HEK293 (cell line): Measurements from ENCODE around the gene C1orf226.

Experiments
- CTCF ChIA-PET: fragments of 350-600 bp; formaldehyde crosslinking; extraction: SDS; loops from one replicate; lab custom pipeline; 2021; ENCODE audit warnings: antibody characterized with exemption; lab: Yijun Ruan, JAX
- POLR2A ChIA-PET: fragments of 300-600 bp; formaldehyde crosslinking; extraction: SDS; loops from one replicate; lab custom pipeline; 2020; ENCODE audit warnings: antibody characterized with exemption, inconsistent platforms; lab: Yijun Ruan, JAX
- H3K27ac ChIP-seq: fragments of 200-500 bp; sonication (Bioruptor generic); 2 replicates; pipeline ENCODE4 v1.5.1; 2014; ENCODE audit warnings: low read depth, low read length, control low read depth, inconsistent platforms; ENCODE audit errors: extremely low read depth
- H3K36me3 ChIP-seq, 2 experiments: fragments of 200-500 bp in 1 of 2; sonication (Bioruptor generic) in 1 of 2; 1 replicate in 1 of 2; 2 replicates in 1 of 2; pipeline ENCODE4 v1.5.1; 2014 to 2017; ENCODE audit warnings: inconsistent platforms in 2 of 2, low read length in 2 of 2; ENCODE audit not compliant: control insufficient read depth in 2 of 2, insufficient read depth in 1 of 2
- H3K4me1 ChIP-seq: fragments of 200-500 bp; sonication (Bioruptor generic); 2 replicates; pipeline ENCODE4 v1.5.1; 2014; ENCODE audit warnings: mild to moderate bottlenecking, low read length, inconsistent platforms; ENCODE audit not compliant: control insufficient read depth, insufficient read depth
- H3K4me3 ChIP-seq: 2 replicates; pipeline ENCODE4 v1.5.1; 2011; ENCODE audit warnings: low read depth, mild to moderate bottlenecking, control low read depth, low read length, moderate library complexity
- H3K9me3 ChIP-seq: fragments of 200-500 bp; sonication (Bioruptor generic); 2 replicates; pipeline ENCODE4 v1.5.1; 2014; ENCODE audit warnings: low read depth, low read length, inconsistent platforms; ENCODE audit not compliant: control insufficient read depth, insufficient read depth
- BCL11B ChIP-seq: fragments of 450-650 bp; formaldehyde crosslinking; IDR thresholded peaks from 2 replicates; pipeline ENCODE4 v1.5.1; 2016; ENCODE audit warnings: low read depth, missing biosample characterization, missing genetic modification characterization
- EGR2 ChIP-seq: fragments of 450-650 bp; formaldehyde crosslinking; IDR thresholded peaks from 2 replicates; pipeline ENCODE4 v1.5.1; 2016; ENCODE audit warnings: low read depth, missing biosample characterization, missing genetic modification characterization
- GLIS1 ChIP-seq: fragments of 450-650 bp; formaldehyde crosslinking; IDR thresholded peaks from 2 replicates; pipeline ENCODE4 v1.5.1; 2016; ENCODE audit warnings: missing biosample characterization, missing genetic modification characterization
- KLF10 ChIP-seq: fragments of 450-650 bp; IDR thresholded peaks from 2 replicates; pipeline ENCODE4 v1.5.1; 2018; ENCODE audit warnings: missing biosample characterization, mild to moderate bottlenecking, missing genetic modification characterization
- KLF17 ChIP-seq: fragments of 450-650 bp; formaldehyde crosslinking; IDR thresholded peaks from 2 replicates; pipeline ENCODE4 v1.5.1; 2016; ENCODE audit warnings: missing biosample characterization, missing genetic modification characterization
- KLF8 ChIP-seq: fragments of 450-650 bp; formaldehyde crosslinking; IDR thresholded peaks from 2 replicates; pipeline ENCODE4 v1.5.1; 2016; ENCODE audit warnings: missing biosample characterization, missing genetic modification characterization
- RBAK ChIP-seq: fragments of 450-650 bp; formaldehyde crosslinking; IDR thresholded peaks from 2 replicates; pipeline ENCODE4 v1.5.1; 2016; ENCODE audit warnings: missing biosample characterization, missing genetic modification characterization
- SCRT1 ChIP-seq: fragments of 450-650 bp; formaldehyde crosslinking; IDR thresholded peaks from 2 replicates; pipeline ENCODE4 v1.5.1; 2016; ENCODE audit warnings: missing biosample characterization, missing genetic modification characterization, borderline replicate concordance
- TRIM28 ChIP-seq: IDR thresholded peaks from 2 replicates; pipeline ENCODE4 v1.6.1; 2011; ENCODE audit warnings: low read length, control low read depth, borderline replicate concordance
- ZBTB44 ChIP-seq: fragments of 450-650 bp; IDR thresholded peaks from 2 replicates; pipeline ENCODE4 v1.5.1; 2018; ENCODE audit warnings: missing biosample characterization, mild to moderate bottlenecking, missing genetic modification characterization
- ZBTB7A ChIP-seq: fragments of 450-650 bp; formaldehyde crosslinking; IDR thresholded peaks from 2 replicates; pipeline ENCODE4 v1.5.1; 2016; ENCODE audit warnings: low read depth, missing biosample characterization, missing genetic modification characterization
- ZEB2 ChIP-seq: fragments of 450-650 bp; formaldehyde crosslinking; IDR thresholded peaks from 2 replicates; pipeline ENCODE4 v1.5.1; 2016; ENCODE audit warnings: missing biosample characterization, missing genetic modification characterization
- ZNF10 ChIP-seq: fragments of 450-650 bp; formaldehyde crosslinking; IDR thresholded peaks from 2 replicates; pipeline ENCODE4 v1.5.1; 2017; ENCODE audit warnings: missing biosample characterization, missing genetic modification characterization
- ZNF184 ChIP-seq: fragments of 450-650 bp; IDR thresholded peaks from 2 replicates; pipeline ENCODE4 v1.5.1; 2018; ENCODE audit warnings: missing biosample characterization, mild to moderate bottlenecking, missing genetic modification characterization
- ZNF394 ChIP-seq: fragments of 450-650 bp; formaldehyde crosslinking; IDR thresholded peaks from 2 replicates; pipeline ENCODE4 v1.5.1; 2016; ENCODE audit warnings: missing biosample characterization, missing genetic modification characterization, mild to moderate bottlenecking, moderate library complexity, borderline replicate concordance
- ZNF416 ChIP-seq: fragments of 450-650 bp; formaldehyde crosslinking; IDR thresholded peaks from 2 replicates; pipeline ENCODE4 v1.5.1; 2016; ENCODE audit warnings: missing biosample characterization, missing genetic modification characterization
- ZNF514 ChIP-seq: fragments of 450-650 bp; formaldehyde crosslinking; IDR thresholded peaks from 2 replicates; pipeline ENCODE4 v1.5.1; 2016; ENCODE audit warnings: missing biosample characterization, missing genetic modification characterization
- ZNF530 ChIP-seq: fragments of 450-650 bp; formaldehyde crosslinking; IDR thresholded peaks from 2 replicates; pipeline ENCODE4 v1.5.1; 2016; ENCODE audit warnings: low read depth, missing biosample characterization, missing genetic modification characterization
- ZNF549 ChIP-seq: fragments of 450-650 bp; IDR thresholded peaks from 2 replicates; pipeline ENCODE4 v1.5.1; 2018; ENCODE audit warnings: missing biosample characterization, missing genetic modification characterization, mild to moderate bottlenecking, inconsistent platforms, moderate library complexity
- ZNF624 ChIP-seq: fragments of 450-650 bp; formaldehyde crosslinking; IDR thresholded peaks from 2 replicates; pipeline ENCODE4 v1.5.1; 2017; ENCODE audit warnings: missing biosample characterization, missing genetic modification characterization
- ZNF629 ChIP-seq: fragments of 450-650 bp; formaldehyde crosslinking; IDR thresholded peaks from 2 replicates; pipeline ENCODE4 v1.5.1; 2017; ENCODE audit warnings: missing biosample characterization, missing genetic modification characterization
- ZNF645 ChIP-seq: fragments of 450-650 bp; formaldehyde crosslinking; IDR thresholded peaks from 2 replicates; pipeline ENCODE4; 2016; ENCODE audit warnings: missing biosample characterization, missing genetic modification characterization
- ZNF670 ChIP-seq: fragments of 450-650 bp; formaldehyde crosslinking; IDR thresholded peaks from 2 replicates; pipeline ENCODE4 v1.5.1; 2016; ENCODE audit warnings: missing biosample characterization, missing genetic modification characterization, low read depth
- TF ChIP-seq, protein P1 (sequence below): fragments of 450-650 bp; formaldehyde crosslinking; IDR thresholded peaks from 2 replicates; pipeline ENCODE4 v1.5.1; 2016; ENCODE audit warnings: missing biosample characterization, missing genetic modification characterization
- TF ChIP-seq, protein P2 (sequence below): fragments of 450-650 bp; formaldehyde crosslinking; conservative IDR thresholded peaks from 2 replicates; pipeline ENCODE4 v1.5.1; 2016; ENCODE audit warnings: low read depth, missing biosample characterization, missing genetic modification characterization

The C1orf226 gene

GRCh38 chr1:162374406-162374805, 7.1 kb upstream of the C1orf226 start:
- H3K4me1 ChIP-seq = no peaks in the 10 kb centered on the region
- H3K36me3 ChIP-seq = no peaks in the 10 kb centered on the region; a peak in 1 of 3 replicates
- CTCF ChIA-PET = no interaction called here
- H3K4me3 ChIP-seq = no peak overlapping the region
- H3K9me3 ChIP-seq = no peaks in the 10 kb centered on the region
- no peak overlapping the region for H3K27ac ChIP-seq
- POLR2A ChIA-PET = no interaction called here
- TF ChIP-seq ZNF530 (tag by site-specific recombination) = no peak
- TF ChIP-seq BCL11B (tag by site-specific recombination) = no peak
- TF ChIP-seq ZBTB7A (tag by site-specific recombination) = no peak
- no peak for TF ChIP-seq ZNF184 (tag by site-specific recombination)
- TF ChIP-seq KLF10 (tag by site-specific recombination) = no peak
- TF ChIP-seq ZNF645 (tag by site-specific recombination) = no peak
- TF ChIP-seq ZNF10 (tag by site-specific recombination) = no peak
- no peak for TF ChIP-seq TRIM28
- TF ChIP-seq ZNF629 = no peak

- ChIA-PET POLR2A (no interaction called here), CTCF (interaction anchor here (1.0 to 2.1 kb wide), 2 partner anchors 16 to 18 kb away, joined by 6 to 12 read pairs; no protein-coding TSS in a partner anchor)
- H3K9me3 ChIP-seq = no peaks in the 10 kb centered on the region
- no peaks in the 10 kb centered on the region; a peak in 1 of 3 replicates for H3K36me3 ChIP-seq
- H3K27ac ChIP-seq = no peak overlapping the region
- no peak overlapping the region for H3K4me3 ChIP-seq
- no peaks in the 10 kb centered on the region for H3K4me1 ChIP-seq
- no peak for TF ChIP-seq KLF17 (tag by site-specific recombination)
- TF ChIP-seq, protein P1, sequence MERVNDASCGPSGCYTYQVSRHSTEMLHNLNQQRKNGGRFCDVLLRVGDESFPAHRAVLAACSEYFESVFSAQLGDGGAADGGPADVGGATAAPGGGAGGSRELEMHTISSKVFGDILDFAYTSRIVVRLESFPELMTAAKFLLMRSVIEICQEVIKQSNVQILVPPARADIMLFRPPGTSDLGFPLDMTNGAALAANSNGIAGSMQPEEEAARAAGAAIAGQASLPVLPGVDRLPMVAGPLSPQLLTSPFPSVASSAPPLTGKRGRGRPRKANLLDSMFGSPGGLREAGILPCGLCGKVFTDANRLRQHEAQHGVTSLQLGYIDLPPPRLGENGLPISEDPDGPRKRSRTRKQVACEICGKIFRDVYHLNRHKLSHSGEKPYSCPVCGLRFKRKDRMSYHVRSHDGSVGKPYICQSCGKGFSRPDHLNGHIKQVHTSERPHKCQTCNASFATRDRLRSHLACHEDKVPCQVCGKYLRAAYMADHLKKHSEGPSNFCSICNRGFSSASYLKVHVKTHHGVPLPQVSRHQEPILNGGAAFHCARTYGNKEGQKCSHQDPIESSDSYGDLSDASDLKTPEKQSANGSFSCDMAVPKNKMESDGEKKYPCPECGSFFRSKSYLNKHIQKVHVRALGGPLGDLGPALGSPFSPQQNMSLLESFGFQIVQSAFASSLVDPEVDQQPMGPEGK (tag by site-specific recombination) = no peak
- no peak for TF ChIP-seq ZNF549 (tag by site-specific recombination)
- TF ChIP-seq ZNF416 = no peak
- TF ChIP-seq ZNF624 (tag by site-specific recombination) = no peak
- TF ChIP-seq ZNF394 (tag by site-specific recombination) = no peak
- TF ChIP-seq, protein P2, sequence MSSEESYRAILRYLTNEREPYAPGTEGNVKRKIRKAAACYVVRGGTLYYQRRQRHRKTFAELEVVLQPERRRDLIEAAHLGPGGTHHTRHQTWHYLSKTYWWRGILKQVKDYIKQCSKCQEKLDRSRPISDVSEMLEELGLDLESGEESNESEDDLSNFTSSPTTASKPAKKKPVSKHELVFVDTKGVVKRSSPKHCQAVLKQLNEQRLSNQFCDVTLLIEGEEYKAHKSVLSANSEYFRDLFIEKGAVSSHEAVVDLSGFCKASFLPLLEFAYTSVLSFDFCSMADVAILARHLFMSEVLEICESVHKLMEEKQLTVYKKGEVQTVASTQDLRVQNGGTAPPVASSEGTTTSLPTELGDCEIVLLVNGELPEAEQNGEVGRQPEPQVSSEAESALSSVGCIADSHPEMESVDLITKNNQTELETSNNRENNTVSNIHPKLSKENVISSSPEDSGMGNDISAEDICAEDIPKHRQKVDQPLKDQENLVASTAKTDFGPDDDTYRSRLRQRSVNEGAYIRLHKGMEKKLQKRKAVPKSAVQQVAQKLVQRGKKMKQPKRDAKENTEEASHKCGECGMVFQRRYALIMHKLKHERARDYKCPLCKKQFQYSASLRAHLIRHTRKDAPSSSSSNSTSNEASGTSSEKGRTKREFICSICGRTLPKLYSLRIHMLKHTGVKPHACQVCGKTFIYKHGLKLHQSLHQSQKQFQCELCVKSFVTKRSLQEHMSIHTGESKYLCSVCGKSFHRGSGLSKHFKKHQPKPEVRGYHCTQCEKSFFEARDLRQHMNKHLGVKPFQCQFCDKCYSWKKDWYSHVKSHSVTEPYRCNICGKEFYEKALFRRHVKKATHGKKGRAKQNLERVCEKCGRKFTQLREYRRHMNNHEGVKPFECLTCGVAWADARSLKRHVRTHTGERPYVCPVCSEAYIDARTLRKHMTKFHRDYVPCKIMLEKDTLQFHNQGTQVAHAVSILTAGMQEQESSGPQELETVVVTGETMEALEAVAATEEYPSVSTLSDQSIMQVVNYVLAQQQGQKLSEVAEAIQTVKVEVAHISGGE (tag by site-specific recombination) = no peak
- no peak for TF ChIP-seq KLF8 (tag by site-specific recombination)
- no peak for TF ChIP-seq ZNF670 (tag by site-specific recombination)
- no peak for TF ChIP-seq ZBTB44 (tag by site-specific recombination)
- no peak for TF ChIP-seq ZNF514 (tag by site-specific recombination)
- TF ChIP-seq EGR2 (tag by site-specific recombination) = no peak
- no peak for TF ChIP-seq SCRT1 (tag by site-specific recombination)
- no peak for TF ChIP-seq ZEB2
- no peak for TF ChIP-seq GLIS1 (tag by site-specific recombination)
- no peak for TF ChIP-seq RBAK (tag by site-specific recombination)
Observed at GRCh38 chr1:162375463-162375862, 6.1 kb upstream of the C1orf226 start.
